GM23338 (cell line): Measurements from ENCODE around the gene SLC39A11.

Experiments used
- EZH2phosphoT487 ChIP-seq: fragments of 200-600 bp; sonication (generic); IDR thresholded peaks from one replicate; pipeline ENCODE4 v1.8.1; 2018; ENCODE audit warnings: antibody characterized with exemption; ENCODE audit not compliant: unreplicated experiment
- JUNB ChIP-seq: IDR thresholded peaks from one replicate; pipeline ENCODE4 v1.6.1; 2016; ENCODE audit warnings: antibody characterized with exemption; ENCODE audit not compliant: unreplicated experiment
- TF ChIP-seq, protein P1 (sequence below), 2 experiments: fragments of 200-600 bp in 1 of 2; sonication (generic) in 1 of 2; conservative IDR thresholded peaks; 2 replicates each; pipeline versions ENCODE4 v1.5.1 to v1.6.1; 2016 to 2017; ENCODE audit warnings: antibody characterized with exemption in 2 of 2, low read depth in 2 of 2, mild to moderate bottlenecking in 2 of 2, moderate library complexity in 1 of 2

- TF ChIP-seq JUNB = no peak
- TF ChIP-seq, protein P1, sequence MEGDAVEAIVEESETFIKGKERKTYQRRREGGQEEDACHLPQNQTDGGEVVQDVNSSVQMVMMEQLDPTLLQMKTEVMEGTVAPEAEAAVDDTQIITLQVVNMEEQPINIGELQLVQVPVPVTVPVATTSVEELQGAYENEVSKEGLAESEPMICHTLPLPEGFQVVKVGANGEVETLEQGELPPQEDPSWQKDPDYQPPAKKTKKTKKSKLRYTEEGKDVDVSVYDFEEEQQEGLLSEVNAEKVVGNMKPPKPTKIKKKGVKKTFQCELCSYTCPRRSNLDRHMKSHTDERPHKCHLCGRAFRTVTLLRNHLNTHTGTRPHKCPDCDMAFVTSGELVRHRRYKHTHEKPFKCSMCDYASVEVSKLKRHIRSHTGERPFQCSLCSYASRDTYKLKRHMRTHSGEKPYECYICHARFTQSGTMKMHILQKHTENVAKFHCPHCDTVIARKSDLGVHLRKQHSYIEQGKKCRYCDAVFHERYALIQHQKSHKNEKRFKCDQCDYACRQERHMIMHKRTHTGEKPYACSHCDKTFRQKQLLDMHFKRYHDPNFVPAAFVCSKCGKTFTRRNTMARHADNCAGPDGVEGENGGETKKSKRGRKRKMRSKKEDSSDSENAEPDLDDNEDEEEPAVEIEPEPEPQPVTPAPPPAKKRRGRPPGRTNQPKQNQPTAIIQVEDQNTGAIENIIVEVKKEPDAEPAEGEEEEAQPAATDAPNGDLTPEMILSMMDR (conservative IDR thresholded peaks at IDR 0.05; ENCODE audit: low read depth in 2 of 2) = no peak
- no peak for TF ChIP-seq EZH2phosphoT487
These were observed 488.0 kb downstream of the SLC39A11 start for GRCh38 chr17:72604518-72604917.
